Measurements from ENCODE around the gene EBF3.

EBF3 gene

GRCh38 chr10:129914153-129914855 is 49.8 kb downstream of the EBF3 start:
- TF ChIP-seq CTCF (conservative IDR thresholded peaks at IDR 0.05; ENCODE audit: low read depth), result no peak
- no peak overlapping the region for H3K27ac ChIP-seq
- POLR2A ChIA-PET (ENCODE audit: low non-redundant PET), result no interaction called here
- CTCF ChIA-PET, result no interaction called here
- no peak for DNase-seq (ENCODE audit: low spot score)

- no peak for TF ChIP-seq CTCF (conservative IDR thresholded peaks at IDR 0.05; ENCODE audit: low read depth)
- CTCF ChIA-PET, result no interaction called here
- POLR2A ChIA-PET (ENCODE audit: low non-redundant PET), result no interaction called here
- no peak for DNase-seq (ENCODE audit: low spot score)
- no peak overlapping the region for H3K27ac ChIP-seq
Measured at GRCh38 chr10:129912986-129913695, 50.9 kb downstream of the EBF3 start.

- no peak for DNase-seq (ENCODE audit: low spot score)
- ChIA-PET POLR2A (ENCODE audit: low non-redundant PET) (no interaction called here), CTCF (interaction anchor here (0.5 kb wide), 1 partner anchor 239 kb away, joined by 3 read pairs; no protein-coding TSS in a partner anchor)
Measured at GRCh38 chr10:129912166-129912917, 51.7 kb downstream of the EBF3 start.

GRCh38 chr10:129911451-129912165 is 52.5 kb downstream of the EBF3 start:
- POLR2A ChIA-PET (ENCODE audit: low non-redundant PET), result no interaction called here
- CTCF ChIA-PET, result no interaction called here
- no peak for DNase-seq (ENCODE audit: low spot score)
- no peak for TF ChIP-seq CTCF (conservative IDR thresholded peaks at IDR 0.05; ENCODE audit: low read depth)
- no peak overlapping the region for H3K27ac ChIP-seq

More at GRCh38 chr10:129912166-129912917, 51.7 kb downstream of the EBF3 start:
- no peak overlapping the region for H3K27ac ChIP-seq
- TF ChIP-seq CTCF (conservative IDR thresholded peaks at IDR 0.05; ENCODE audit: low read depth), result no peak

GRCh38 chr10:129910861-129911260 is 53.2 kb downstream of the EBF3 start:
- ChIA-PET CTCF (no interaction called here), POLR2A (ENCODE audit: low non-redundant PET) (no interaction called here)
- no peak for DNase-seq (ENCODE audit: low spot score)
- H3K27ac ChIP-seq, result no peak overlapping the region
- TF ChIP-seq CTCF (conservative IDR thresholded peaks at IDR 0.05; ENCODE audit: low read depth), result no peak
